Uterus (tissue), 2 donors: ENCODE data around the gene C1QTNF1.

Source experiments
- POLR2A ChIP-seq, 2 donors: fragments of 450-650 bp; IDR thresholded peaks; one replicate each; pipeline ENCODE4 v1.6.1; 2016; ENCODE audit warnings: antibody characterized with exemption in 2 of 2, mild to moderate bottlenecking in 1 of 2, moderate library complexity in 1 of 2
- TF ChIP-seq, protein P1 (sequence below), 4 experiments: fragments of 200-600 bp in 2 of 4; fragments of 450-650 bp in 2 of 4; sonication (generic) in 2 of 4; IDR thresholded peaks; one replicate each; pipeline ENCODE4 v1.5.1; 2016 to 2019; ENCODE audit warnings: antibody characterized with exemption in 4 of 4, mild to moderate bottlenecking in 2 of 4, moderate library complexity in 1 of 4

- TF ChIP-seq, protein P1, sequence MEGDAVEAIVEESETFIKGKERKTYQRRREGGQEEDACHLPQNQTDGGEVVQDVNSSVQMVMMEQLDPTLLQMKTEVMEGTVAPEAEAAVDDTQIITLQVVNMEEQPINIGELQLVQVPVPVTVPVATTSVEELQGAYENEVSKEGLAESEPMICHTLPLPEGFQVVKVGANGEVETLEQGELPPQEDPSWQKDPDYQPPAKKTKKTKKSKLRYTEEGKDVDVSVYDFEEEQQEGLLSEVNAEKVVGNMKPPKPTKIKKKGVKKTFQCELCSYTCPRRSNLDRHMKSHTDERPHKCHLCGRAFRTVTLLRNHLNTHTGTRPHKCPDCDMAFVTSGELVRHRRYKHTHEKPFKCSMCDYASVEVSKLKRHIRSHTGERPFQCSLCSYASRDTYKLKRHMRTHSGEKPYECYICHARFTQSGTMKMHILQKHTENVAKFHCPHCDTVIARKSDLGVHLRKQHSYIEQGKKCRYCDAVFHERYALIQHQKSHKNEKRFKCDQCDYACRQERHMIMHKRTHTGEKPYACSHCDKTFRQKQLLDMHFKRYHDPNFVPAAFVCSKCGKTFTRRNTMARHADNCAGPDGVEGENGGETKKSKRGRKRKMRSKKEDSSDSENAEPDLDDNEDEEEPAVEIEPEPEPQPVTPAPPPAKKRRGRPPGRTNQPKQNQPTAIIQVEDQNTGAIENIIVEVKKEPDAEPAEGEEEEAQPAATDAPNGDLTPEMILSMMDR (IDR thresholded peaks at IDR 0.05), result no peak
- TF ChIP-seq POLR2A (IDR thresholded peaks at IDR 0.05), result no peak
These were observed 43.4 kb upstream of the C1QTNF1 start for GRCh38 chr17:78980624-78980972.
